HL-60/S4 treated with phorbol 12-myristate 13-acetate at 8.2 ng/mL for 4 days and 3 days (cell line): ENCODE data around the gene HSPA12B.
"Not testable (repeated sequence)": the region's sequence is repeated elsewhere in the genome, so short reads cannot be mapped to it uniquely, and the experiment has no call there.

Source experiments
- in situ Hi-C: fragments of 300-500 bp; cut with MboI; formaldehyde crosslinking; loops from 2 replicates; pipeline ENCODE4 v1.15.0; 2022; ENCODE audit warnings: low sequenced_read_pairs

The HSPA12B gene

DNA sequence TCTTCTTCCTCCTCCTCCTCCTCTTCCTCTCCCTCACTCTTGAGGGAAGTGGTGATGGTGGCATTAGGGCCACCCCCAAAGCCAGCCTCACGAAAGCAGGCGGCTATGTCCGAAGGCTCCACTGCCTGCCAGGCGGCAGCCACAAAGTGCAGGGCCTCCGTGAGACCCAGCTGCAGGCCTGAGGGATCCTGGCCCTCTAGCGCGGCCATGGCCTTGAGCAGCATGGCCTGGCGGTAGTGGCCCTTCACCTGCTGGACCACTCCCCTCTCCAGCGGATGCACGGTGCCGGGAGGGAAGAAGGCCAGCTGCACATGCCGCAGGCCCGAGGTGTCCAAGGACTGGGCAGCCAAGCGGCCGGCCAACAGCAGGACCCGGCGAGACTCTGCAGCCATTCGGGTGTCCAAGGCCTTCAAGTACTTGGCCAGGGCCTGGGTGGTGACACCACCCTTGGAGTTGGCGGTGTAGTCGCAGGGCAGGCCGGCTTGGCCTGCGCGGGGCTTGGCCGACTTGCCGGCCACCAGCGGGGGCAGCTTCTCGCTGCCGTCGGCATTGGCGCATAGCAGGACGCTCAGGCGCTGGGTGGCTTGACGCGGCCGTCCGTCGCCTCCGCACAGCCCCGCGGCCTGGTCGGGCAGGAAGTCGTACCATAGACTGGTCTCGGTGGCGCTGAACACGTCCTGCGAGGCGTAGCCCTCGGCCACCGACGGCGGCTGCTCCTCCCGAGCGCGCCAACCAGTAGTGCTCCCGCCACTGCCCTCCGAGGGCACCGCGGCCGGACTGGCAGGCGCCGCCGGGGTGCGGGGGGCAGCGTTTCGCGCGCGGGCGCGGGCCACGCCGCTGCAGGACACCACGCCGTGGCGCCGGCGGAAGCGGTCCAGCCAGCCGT lies 53.0 kb downstream of the HSPA12B start:
- in situ Hi-C loops: no loop called here

DNA sequence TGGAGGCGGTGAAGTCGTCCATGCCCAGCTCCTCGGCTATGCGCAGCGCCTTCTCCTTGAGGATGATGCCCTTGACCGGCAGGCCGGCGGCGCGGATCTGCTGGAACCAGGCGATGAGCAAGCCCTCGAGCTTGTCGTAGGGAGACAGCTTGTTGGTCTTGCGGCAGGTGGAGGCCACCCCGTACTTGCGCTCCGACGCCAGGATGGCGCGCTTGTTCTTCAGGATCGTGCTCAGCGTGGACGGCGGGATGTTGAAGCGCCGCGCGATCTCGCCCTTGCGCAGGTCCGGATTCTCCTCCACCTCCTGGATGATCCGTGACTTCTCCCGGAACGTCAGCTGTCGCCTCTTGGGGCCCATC lies 53.6 kb downstream of the HSPA12B start:
- in situ Hi-C loops: no loop called here

DNA sequence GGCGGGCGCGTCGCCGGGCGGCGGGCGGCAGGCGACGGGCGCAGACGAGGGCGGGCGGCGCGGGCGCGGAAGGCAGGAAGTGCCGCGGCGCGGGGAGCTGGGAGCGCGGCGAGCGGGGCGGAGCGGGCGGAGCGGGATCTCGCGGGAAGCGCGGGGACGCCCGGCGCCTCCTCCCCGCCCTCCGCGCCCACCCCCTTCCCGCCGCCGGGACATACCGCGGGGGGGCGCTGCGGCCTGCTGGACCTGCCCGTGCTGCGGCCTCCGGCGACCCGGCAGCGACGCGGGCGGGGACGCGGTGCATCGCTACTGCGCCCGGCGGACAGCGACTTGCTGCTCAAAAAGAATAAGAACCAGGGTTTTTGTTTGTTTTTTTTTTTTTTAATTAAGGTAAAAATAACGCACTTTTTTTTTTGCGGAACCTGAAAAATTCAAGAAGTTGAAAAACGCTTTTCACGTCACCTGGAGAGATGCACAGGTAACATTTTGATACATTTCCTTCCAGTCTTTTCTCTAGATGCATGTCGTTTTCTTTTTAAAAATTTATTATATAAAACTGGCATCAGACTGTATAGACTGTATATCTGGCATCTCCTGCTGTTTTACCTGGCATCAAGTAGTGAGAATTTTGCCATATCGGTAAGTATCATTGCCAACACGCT lies 54.3 kb downstream of the HSPA12B start, which contains the start of gene CENPB:
Gene CENPB (minus strand): TSS at position 76 of the 659 bp plus-strand sequence. CDS start 257 bp downstream, outside the sequence.
- in situ Hi-C loops: no loop called here

DNA sequence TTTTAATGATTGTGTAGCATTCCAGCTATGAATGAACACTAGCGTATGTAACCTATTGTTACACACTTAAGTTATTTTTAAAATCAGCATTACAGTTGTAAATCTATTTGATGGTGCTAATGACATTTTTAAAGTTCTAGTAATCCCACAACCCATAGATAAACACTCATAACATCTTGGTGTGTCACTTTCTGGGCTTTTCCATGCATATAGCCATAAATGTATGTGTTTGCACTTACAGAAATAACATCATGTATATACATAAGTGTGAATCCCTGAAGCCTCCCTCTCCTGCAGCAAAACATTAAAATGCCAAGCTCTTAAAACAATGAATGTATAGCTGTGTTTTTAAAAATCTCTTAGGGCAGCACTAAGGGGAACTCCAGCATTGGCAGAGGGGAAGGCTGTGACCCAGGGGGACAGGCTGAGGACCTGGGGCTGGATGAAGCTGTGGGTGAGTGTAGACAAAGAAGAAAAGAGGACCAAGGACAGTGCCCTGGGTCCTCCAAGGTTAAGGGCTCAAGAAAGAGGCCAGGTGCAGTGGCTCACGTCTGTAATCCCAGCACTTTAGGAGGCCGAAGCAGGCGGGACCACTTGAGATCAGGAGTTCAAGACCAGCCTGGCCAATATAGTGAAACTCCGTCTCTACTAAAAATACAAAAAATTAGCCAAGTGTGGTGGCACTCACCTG lies 55.0 kb downstream of the HSPA12B start:
- in situ Hi-C loops: no loop called here

DNA sequence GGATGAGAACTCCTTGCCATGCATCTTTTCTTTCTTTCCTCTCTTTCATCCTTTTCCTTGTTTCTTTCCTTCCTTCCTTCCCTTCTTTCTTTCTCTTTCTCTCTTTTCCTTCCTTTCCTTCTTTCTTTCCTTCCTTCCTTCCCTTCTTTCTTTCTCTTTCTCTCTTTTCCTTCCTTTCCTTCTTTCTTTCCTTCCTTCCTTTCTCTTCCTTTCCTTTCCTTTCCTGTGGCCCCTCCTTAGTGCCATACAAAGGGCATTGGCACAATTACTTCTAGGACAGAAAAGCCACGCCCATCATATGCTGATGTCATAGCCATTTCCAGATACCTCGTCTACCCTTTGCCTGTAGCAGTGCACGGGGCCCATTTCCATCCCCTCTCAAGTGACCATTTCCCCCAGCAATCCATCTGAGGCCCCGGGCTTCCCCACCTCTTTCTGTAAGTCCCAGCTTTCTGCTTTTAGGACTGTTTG lies 56.2 kb downstream of the HSPA12B start:
- in situ Hi-C loops: no loop called here

DNA sequence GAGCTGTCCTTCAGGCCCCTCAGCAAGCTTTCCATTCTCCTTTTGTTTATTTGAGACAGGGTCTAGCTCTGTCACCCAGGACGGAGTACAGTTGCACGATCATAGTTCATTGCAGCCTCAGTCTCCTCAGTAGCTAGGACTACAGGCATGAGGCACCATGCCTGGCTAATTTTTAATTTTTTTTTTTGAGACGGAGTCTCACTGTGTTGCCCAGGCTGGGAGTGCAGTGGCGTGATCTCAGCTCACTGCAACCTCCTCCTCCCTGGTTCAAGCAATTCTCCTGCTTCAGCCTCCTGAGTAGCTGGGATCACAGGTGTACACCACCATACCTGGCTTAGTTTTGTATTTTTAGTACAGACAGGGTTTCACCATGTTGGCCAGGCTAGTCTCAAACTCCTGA lies 56.7 kb downstream of the HSPA12B start:
- in situ Hi-C loops: not testable (repeated sequence)

DNA sequence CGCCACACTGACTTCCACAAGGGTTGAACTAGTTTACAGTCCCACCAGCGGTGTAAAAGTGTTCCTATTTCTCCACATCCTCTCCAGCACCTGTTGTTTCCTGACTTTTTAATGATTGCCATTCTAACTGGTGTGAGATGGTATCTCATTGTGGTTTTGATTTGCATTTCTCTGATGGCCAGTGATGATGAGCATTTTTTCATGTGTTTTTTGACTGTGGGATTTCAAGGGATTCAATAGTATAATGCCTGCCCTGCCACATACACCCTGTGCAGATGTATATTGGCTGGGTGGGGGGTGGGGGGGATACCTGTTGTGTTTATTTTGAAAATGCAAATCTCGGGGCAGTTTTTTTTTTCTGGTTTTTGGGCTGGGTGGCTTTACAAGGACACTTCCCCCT lies 61.7 kb downstream of the HSPA12B start:
- in situ Hi-C loops: not testable (repeated sequence)

DNA sequence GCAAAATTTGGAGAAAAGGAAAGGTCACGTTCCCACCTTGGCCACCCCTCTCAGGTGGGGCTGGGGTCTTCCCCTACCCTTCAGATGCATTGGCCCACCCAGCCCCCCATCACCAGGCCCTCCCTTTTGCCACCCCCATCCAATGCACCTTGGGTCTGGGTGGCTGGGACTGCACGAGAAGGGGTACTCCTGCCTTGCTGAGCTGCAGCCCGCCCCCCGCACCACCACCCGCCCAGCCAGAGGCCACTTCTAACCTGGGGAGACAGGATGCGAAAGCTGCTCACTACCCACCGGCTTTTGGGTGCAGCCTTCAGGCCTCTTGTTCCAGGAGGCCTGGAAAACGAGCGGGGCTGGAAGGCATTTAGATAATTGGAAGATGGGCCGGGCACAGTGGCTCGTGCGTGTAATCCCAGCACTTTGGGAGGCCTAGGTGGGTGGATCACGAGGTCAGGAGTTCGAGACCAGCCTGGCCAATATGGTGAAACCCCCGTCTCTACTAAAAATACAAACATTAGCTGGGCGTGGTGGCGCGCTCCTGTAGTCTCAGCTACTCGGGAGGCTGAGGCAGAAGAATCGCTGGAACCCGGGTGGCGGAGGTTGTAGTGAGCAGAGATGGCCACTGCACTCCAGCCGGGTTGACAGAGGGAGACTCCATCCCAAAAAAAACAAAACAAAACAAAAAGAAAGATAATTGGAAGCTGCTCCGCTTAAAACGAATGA lies 62.4 kb downstream of the HSPA12B start:
- in situ Hi-C loops: no loop called here

DNA sequence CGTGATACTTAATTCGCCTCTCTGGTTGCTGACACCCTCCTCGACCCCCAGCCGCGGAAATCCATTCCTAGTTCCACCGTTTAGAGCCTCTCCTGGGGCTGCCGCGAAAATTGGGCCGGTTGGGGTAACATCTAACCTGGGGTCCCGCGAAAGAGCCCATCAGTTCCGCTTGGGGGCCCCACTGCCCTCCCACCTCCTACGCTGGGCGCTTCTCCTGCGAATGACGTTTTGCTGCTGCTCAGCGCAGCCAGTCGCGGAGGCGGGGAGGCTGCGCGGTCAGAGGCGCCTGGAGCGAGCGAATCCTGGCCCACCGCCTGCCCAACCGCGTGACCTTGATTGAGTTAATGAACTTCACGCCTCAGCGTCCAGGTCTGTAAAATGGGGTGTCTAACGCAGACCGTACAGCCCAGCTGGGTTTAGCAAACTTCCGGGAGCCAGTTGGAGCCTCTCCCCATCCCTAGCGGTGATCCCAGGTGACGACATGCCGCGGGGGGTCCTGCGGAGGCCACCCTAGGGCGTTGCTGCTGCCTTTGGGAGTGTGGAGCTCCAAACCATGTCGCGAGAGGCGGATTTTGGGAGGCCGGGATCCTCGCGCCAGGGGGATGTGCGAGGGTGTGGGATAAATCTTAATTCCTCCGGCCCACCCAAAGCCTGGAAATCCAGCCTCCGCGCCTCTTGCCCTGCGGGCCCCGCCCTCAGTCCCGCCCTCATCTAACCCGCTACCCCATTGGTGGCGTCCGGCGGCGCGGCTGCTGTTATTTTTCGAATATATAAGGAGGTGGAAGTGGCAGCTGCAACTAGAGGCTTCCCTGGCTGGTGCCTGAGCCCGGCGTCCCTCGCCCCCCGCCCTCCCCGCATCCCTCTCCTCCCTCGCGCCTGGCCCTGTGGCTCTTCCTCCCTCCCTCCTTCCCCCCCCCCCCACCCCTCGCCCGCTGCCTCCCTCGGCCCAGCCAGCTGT lies 63.3 kb downstream of the HSPA12B start, which contains the start of gene CDC25B:
Gene CDC25B (plus strand): TSS at position 800 of the 958 bp plus-strand sequence. CDS start 222 bp downstream, outside the sequence.
- in situ Hi-C loops: no loop called here

DNA sequence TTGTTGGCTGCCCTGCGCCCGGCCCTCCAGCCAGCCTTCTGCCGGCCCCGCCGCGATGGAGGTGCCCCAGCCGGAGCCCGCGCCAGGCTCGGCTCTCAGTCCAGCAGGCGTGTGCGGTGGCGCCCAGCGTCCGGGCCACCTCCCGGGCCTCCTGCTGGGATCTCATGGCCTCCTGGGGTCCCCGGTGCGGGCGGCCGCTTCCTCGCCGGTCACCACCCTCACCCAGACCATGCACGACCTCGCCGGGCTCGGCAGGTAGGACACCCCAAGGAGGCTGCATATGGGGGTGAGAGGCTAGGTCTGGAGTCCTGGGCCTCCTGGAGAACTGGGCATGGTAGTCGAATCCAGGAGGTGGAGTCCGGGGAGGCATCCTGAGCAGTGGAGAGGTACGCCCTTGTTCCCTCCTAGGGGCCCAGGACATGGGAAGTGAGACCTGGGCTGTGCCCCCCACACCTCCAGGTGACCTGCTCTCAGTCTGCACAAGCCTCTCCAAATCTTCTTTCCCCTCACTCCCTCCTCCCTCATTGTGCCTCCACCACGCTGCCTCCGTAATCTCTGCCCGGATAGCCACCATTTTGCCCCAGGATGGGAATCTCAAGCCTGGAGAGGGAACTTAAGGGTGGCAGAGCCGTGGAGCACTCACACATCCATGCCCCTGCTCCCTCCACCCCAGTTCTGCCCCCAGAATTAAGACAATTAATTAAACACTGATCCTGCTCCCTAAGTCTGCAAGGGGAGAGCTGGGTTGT lies 64.2 kb downstream of the HSPA12B start:
- in situ Hi-C loops: no loop called here

DNA sequence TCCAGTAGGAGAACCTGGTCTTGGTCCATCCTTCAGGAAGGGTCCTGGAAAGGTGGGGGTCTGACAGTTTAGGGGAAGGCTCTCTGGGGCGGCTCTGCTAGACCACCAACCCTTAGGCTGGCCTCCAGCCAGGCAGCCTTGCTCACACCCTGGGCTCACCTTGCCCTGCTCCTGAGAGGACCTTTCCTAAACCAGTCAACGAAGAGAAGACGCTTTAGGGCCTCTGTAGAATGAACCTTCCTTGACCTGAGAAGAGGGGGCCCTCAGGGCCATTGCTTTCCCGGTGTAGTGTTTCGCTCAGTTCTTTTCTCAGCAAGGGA lies 64.7 kb downstream of the HSPA12B start:
- in situ Hi-C loops: no loop called here

DNA sequence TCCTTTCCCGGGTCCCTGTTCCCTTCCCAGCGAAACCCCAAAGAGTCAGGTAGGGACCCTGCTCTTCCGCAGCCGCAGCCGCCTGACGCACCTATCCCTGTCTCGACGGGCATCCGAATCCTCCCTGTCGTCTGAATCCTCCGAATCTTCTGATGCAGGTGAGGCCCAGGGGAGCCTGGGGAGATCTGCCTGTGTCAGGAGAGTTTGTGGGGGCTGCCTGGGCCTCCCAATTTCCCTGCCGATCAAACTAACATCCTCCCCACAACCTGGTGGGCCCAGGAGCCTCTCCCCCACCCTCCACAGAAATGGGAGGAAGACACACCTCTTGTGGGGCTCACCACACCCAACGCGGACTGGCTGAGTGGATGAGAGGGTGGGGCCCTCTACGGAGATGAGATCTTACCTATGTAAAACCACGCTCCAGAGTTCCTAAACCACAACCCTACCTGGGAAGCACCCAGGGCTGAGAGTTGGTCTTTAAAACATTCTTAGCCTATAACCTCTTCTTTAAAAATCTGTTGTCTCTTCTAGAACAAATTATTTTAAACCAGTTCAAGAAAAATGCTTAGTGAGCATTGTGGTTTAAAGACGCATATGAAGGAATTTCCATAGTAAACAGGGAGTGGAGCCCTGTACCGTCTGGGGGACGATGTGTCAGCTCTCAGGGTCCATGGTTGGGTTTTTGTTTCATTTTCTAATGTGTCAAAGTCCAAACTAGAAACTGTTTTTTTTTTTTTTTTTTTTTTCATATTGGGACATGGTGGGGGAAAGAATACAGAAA lies 65.3 kb downstream of the HSPA12B start:
- in situ Hi-C loops: no loop called here

DNA sequence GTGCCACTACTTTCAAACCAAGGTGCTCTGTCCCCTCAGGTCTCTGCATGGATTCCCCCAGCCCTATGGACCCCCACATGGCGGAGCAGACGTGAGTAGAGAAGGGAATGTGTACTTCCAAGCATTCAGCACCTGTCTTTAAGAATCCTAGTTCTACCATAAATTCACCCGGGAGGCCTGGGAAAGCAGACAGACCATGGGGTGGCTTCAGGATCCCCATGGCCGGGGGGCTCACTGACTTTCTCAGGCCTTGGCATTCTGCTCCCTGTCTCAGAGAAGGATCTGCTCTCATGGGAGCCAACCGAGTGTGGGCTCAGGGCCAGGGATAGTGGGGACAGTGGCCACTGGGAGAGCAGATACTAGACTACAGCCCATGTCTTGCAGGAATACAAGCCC lies 65.9 kb downstream of the HSPA12B start:
- in situ Hi-C loops: no loop called here

DNA sequence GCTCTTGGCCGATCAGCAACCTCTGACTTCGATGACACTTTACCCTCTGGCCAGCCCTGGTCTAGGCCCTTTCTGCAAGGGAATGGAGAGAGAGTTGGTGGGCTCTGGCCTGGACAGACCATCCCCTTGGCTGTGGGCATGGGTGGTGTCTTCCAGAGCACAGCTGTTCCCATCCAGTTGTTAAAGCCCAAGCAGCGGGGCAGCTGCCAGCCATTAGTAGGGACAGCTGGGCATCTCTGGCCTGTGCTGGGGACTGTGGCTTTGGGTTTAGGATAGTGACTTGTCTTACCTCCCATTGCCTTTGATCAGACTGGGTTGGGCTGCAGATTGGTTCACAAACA lies 66.4 kb downstream of the HSPA12B start:
- in situ Hi-C loops: no loop called here

DNA sequence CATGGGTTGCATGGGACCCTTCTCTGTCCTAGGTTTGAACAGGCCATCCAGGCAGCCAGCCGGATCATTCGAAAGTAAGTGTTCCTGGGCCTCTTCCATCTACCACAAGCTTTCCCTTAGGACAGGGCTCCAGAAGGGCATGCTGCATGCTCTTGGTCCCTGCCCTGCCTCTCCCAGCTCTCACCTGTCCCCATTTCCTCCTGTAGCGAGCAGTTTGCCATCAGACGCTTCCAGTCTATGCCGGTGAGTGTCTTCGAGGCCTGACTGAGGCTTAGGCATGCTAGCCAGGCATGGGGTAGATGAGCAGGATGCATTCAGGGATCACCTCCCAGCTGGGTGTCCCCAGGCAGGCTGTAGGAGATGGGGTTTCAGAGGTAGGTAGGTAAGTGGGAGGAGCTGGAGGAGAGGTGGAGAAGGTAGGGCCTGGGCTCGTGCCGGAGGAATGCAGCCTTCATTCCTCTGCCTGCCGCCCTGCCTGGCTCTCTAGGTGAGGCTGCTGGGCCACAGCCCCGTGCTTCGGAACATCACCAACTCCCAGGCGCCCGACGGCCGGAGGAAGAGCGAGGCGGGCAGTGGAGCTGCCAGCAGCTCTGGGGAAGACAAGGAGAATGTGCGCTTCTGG lies 67.9 kb downstream of the HSPA12B start:
- in situ Hi-C loops: no loop called here

DNA sequence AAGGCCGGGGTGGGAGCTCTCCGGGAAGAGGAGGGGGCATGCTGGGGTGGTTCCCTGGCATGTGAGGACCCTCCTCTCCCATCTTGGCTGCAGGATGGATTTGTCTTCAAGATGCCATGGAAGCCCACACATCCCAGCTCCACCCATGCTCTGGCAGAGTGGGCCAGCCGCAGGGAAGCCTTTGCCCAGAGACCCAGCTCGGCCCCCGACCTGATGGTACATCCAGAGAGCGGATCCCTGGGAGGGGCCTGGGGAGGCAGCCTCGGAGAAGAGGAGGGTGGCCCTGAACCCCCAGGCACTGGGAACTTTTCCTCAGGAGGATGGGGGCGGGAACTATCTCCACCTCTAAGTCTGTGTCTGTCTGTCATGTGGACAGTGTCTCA lies 68.4 kb downstream of the HSPA12B start:
- in situ Hi-C loops: no loop called here

DNA sequence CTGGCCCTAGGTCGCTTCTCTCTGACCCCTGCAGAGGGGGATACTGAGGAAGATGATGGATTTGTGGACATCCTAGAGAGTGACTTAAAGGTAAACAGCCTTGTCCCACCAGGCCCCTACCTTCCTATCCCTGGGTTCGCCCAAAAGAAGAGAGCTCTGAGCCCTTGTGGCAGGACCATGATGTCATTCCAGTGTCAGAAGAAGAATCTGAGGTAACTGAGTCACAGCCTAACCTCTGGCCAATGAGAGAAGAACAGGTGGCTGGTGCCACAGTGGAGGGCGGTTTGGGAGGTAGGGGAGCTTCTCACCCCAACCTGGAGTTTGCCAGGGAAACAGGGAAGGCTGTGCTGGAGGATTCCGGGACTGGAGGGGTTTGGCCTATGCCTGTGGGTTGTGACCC lies 68.8 kb downstream of the HSPA12B start:
- in situ Hi-C loops: no loop called here

DNA sequence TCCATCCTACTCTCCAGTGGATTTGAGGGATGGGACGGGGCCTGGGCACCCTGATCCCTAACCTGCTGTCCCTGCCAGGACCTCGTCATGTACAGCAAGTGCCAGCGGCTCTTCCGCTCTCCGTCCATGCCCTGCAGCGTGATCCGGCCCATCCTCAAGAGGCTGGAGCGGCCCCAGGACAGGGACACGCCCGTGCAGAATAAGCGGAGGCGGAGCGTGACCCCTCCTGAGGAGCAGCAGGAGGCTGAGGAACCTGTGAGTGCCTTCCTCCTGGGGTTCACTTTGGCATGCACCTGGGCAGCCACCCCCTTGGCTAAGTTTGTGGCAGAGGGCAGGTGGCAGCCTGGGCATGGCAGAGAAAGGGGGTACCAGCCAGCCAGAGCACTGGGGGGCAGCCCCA lies 69.4 kb downstream of the HSPA12B start:
- in situ Hi-C loops: no loop called here
